Daoy (cell line): ENCODE results near the gene MAST2. TPM values are rescaled to one million over a fixed set of nuclear protein-coding genes. Genes with fewer than 3 reads are reported as not detected.

ENCODE experiments used
- DNase-seq: peaks from one replicate; pipeline ENCODE4 v3.0.0-alpha.2; 2015; ENCODE audit warnings: low read depth
- total RNA-seq: library from RNA; depleted of rRNA; stranded (reverse); fragments of >200 nt; shearing (Covaris generic); gene quantifications from 2 replicates; pipeline ENCODE4 v1.2.3, GENCODE V29; 2014

The MAST2 gene
- total RNA-seq, 1 experiment from 2014 or later = 10.7 TPM

DNA sequence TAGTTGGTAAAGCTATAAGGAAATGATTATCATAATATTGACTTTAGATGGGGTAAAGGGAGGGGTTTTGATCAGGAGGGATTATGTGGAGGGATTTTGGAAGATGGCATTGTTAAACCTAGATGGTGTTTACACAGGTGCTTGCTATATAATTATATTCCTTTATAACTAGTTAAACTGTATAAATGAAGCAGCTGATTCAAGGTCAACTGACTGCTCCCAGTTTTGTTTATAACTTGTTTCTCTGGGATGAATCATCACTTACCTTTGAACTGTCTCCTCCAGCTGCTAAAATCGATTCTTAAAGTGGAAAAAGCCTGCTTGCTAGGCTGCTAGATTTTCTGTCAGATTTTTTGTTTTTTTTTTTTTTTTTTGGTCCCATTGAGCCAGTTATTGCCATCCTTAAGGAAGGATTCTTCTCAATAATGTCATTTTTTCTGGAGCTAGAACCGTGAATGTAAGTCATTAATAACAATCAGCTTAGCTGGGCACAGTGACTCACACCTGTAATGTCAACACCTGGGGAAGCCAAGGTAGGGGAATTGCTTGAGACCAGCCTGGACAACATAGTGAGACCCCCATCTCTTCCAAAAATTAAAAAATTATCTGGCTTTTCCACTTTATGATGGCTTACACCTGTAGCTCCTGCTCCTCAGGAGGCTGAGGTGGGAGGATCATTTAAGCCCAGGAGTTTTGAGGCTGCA, 175.8 kb downstream of the MAST2 start:
- no peak for DNase-seq

DNA sequence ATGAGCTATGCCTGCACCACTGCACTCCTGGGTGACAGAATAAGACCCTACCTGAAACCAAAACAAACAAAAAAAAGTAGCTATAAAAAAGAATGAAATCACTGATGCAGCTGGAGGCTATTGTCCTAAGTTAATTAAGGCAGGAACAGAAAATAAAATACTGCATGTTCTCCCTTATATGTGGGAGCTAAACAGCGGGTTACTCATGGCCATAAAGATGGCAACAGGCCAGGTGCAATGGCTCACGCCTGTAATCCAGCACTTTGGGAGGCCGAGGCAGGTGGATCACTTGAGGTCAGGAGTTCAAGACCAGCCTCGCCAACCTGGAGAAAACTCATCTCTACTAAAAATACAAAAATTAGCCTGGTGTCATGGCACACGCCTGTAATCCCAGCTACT, 176.4 kb downstream of the MAST2 start:
- DNase-seq = no peak

- DNase-seq = no peak
Measured at GRCh38 chr1:45982359-45982758, 178.9 kb downstream of the MAST2 start.

- no peak for DNase-seq
Measured at GRCh38 chr1:45983967-45984366, 180.6 kb downstream of the MAST2 start.

DNA sequence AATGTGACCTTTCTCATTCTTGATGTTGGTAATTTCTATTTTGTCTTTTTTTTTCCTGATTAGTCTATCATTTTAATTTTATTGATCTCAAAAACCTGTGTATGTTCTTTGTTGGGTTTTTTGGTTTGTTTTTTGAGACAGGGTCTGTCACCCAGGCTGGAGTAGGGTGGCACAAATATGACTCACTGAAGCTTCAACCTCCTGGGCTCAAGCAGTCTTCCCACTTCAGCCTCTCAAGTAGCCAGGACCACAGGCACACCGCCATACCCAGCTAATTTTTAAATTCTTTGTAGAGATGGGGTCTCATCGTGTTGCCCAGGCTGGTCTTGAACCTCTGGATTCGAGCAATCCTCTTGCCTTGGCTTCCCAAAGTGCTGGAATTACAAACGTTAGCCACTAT, 183.8 kb downstream of the MAST2 start:
- DNase-seq = no peak

DNA sequence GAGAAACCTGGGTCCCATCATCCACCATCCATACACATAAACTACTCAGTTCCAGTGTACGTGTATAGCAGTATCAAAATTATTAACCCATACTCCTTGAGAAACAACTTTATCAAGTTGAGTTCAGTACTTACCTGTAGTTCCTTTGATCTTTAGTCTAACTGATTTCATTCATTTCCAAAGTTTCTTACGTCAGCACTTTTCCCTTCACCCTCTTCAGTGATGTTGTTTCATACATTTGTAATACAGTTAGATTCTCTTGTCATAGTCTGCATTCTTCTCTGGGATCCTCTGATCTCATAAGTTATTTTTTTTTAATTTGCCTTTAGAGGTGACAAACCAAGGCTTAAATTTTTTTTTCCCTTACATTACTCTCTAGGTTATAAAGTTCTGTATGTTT, 185.8 kb downstream of the MAST2 start:
- DNase-seq = no peak

- no peak for DNase-seq
Measured at GRCh38 chr1:45994423-45994822, 191.0 kb downstream of the MAST2 start.

- DNase-seq = no peak
Measured at GRCh38 chr1:45995298-45995697, 191.9 kb downstream of the MAST2 start.

GRCh38 chr1:45998020-45998617, 194.7 kb downstream of the MAST2 start:
- no peak for DNase-seq

DNA sequence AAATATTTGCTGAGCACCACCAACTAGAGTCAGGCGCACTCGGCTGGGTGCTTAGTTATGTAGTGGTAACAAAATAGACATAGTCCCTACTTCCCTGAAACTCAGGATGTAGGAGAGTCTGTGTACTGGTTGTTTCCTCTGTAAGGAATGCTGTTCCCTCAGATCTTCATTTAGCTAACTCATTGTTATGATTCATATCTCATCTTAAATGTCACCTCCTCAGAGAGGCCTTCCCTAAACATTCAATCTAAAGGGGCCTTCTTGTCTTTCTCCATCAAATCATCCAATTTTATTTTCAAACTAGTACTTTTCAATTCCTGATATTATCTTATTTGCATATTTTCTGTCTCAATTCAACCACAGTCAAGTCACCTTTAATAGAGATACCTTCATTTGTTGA, 196.1 kb downstream of the MAST2 start:
- no peak for DNase-seq

GRCh38 chr1:46001081-46001785, 197.8 kb downstream of the MAST2 start:
- DNase-seq = no peak

GRCh38 chr1:46002551-46003150, 199.2 kb downstream of the MAST2 start:
- no peak for DNase-seq

DNA sequence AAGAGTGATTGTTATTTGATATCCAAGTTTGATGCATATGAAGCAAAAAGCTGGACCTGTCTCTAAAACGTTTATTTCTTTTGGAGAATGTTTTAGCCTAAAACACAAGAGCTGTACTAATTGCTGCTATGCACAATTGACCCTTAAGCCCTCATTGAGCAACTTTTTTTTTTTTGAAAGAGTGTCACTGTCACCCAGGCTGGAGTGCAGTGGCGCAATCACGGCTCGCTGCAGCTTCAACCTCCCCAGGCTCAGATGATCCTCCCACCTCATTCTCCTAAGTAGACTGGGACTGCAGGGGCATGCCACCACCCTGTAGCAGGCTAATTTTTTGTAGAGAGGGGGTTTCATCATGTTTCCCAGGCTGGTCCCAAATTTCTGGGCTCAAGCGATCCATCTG, 199.9 kb downstream of the MAST2 start:
- no peak for DNase-seq

DNA sequence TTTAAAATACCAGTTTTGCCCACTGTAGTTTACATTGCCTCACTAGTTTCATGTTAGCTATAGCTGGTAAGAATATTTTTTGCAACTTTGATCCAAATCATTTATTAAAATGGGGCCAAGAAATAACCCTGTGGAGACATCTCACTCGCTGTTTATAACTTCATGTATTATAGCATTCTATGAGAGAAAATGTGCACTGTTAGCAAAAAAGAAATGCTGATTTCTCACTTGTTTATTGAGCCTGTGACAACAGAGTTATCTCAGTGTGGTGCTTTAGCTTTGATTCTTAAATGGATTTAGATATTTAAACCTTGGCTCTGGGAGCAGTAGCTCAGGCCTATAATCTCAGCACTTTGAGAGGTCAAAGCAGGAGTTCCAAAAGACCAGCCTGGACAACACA, 201.1 kb downstream of the MAST2 start:
- no peak for DNase-seq

DNA sequence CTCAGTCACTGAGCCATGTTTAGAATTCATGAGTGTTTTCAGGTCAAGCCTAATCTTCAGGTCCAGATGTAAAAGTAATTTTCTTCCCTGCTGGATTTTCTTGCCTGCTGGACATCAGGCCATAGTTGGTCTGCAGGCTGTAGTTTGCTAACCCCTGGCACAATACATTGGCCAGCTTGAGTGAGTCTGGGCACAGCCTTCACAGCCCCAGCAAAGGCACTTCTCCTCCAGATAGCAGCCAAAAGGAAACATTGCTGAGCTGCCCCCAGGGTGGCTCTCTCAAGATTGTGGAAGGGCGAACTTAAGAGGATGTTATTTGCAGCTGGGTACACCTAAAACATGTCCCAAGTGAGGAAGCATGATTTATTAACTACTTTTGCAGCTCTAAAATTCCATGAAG, 202.2 kb downstream of the MAST2 start:
- DNase-seq = no peak

- no peak for DNase-seq
Measured at GRCh38 chr1:46008585-46008984, 205.2 kb downstream of the MAST2 start.

DNA sequence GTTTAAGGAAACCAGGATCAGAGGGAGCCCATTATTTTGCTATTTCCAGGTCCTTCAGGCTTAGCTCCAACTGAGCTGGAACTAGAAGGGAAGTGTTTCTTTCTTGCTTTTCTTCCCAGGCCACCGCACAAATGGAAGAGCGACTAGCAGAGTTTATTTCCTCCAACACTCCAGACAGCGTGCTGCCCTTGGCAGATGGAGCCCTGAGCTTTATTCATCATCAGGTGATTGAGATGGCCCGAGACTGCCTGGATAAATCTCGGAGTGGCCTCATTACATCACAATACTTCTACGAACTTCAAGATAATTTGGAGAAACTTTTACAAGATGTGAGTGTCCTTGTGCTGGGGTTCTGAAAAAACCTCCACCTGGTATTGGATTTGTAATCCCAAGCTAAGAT, 207.2 kb downstream of the MAST2 start:
- no peak for DNase-seq

DNA sequence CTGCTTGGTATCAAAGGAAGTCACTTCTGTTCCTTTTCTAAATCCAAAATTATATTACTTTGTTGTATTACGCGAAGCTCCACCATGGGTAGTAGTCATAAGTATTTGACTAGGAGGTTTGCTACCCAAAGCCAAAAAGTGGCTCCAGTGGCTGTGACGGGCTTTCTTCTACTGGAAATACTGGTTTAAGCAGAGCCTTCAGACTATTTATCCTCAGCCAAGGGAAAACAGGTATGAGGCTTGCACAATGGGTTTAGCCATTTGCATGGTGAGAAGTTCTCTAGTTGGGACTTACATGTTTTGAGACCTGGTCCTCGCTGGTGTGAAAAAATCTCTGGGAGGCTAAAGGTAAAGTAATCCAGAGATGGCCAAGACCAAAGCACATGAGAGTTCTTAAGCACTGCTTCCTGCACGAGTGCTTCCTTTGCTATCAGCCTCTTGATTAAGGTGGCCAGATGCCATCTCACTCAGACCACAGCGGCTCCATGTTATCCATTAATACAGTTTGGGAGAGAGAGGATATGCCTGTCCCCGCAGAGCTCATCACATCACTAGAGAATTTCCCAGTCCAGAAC, 207.8 kb downstream of the MAST2 start:
- no peak for DNase-seq

- no peak for DNase-seq
Measured at GRCh38 chr1:46012236-46012635, 208.8 kb downstream of the MAST2 start.

DNA sequence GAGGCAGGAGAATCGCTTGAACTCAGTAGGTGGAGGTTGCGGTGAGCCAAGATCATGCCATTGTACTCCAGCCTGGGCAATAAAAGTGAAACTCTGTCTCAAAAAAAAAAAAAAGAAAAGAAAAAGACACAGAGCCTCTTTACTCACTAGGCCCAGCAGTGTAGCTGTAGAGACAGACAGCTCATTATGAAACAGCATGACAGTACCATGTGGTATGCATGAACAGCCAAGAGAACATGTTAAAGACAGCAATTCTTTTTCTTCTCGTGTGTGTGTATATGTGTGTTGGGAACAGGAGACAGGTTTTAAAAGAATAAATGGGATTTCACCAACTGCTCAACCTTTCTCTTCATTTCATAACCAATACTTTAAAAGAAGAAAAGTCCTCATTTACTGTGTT, 210.2 kb downstream of the MAST2 start:
- no peak for DNase-seq

DNA sequence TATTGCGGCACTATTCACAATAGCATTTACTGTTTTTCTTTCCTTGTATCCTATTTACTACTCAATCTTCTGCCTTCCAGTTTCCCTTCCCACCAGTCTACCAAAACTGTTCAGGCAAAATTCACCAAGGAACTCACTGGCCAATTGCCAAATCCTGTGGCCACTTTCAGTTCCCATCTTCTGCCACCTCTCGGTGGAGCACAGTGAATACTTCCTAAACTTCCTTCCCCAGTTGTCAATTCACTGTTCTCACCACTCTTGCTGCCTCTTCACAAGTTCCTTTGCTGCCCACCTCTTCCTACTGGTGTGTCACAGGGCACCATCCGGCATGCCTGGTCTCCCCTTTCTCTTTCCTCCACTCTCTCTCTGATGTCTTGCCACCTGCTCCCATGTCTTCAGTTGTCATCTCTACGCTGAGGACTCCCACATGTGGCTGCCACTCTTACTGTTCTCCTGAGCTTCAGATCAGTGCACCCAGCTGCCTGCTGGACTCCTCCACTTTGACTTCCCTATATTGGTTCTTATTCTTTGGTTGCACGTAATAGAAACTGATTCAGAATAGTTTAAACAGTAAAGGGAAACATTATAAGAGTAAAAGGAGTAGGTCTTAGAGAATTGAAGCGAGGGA, 214.6 kb downstream of the MAST2 start:
- no peak for DNase-seq

DNA sequence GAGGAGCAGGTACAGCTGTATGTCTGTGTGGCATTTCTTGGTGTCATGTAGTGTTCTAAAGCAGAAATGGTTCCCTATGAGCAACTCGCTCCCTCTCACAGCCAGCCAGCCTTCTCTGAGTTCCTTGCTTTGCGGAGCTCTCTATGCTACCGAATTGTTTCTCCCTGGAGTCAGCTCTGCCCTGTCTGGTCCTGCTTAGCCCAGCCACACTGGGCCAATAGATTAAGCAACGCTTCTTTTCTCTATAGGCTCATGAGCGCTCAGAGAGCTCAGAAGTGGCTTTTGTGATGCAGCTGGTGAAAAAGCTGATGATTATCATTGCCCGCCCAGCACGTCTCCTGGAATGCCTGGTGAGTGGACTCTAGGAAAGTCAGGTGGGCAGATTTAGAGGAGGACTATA, 215.9 kb downstream of the MAST2 start:
- DNase-seq = no peak
